HG03457 (cell line): ENCODE measurements around the gene USP5.
A peak's percentile ranks its signal among the peaks of the same experiment; 100 is the strongest.

Source experiments
- ATAC-seq: cut with Tn5 transposase; IDR thresholded peaks from one replicate; pipeline ENCODE4 v1.9.1; 2021; ENCODE audit warnings: moderate number of reproducible peaks; ENCODE audit not compliant: unreplicated experiment

Gene USP5

GRCh38 chr12:6851921-6852650 is at the start of gene USP5:
Gene USP5, plus strand, starts transcription at chr12:6852150. Its CDS starts 30 bp downstream, at chr12:6852180.
- peak; percentile 61 for ATAC-seq

GRCh38 chr12:6807170-6807569 is 44.8 kb upstream of the USP5 start:
- no peak for ATAC-seq

GRCh38 chr12:6809056-6809455 is 42.9 kb upstream of the USP5 start:
- no peak for ATAC-seq

- no peak for ATAC-seq
Observed at GRCh38 chr12:6810758-6811157, 41.2 kb upstream of the USP5 start.

GRCh38 chr12:6813363-6813762 is 38.6 kb upstream of the USP5 start:
- no peak for ATAC-seq

- no peak for ATAC-seq
Observed at GRCh38 chr12:6816598-6816997, 35.4 kb upstream of the USP5 start.

GRCh38 chr12:6817098-6817497 is 34.9 kb upstream of the USP5 start:
- ATAC-seq: no peak

- ATAC-seq: no peak
Observed at GRCh38 chr12:6817662-6818157, 34.2 kb upstream of the USP5 start.

GRCh38 chr12:6818222-6818621 is 33.7 kb upstream of the USP5 start:
- ATAC-seq: no peak

- ATAC-seq: no peak
Observed at GRCh38 chr12:6818645-6819044, 33.3 kb upstream of the USP5 start.

- ATAC-seq: no peak
Observed at GRCh38 chr12:6819106-6820030, 32.6 kb upstream of the USP5 start.

- no peak for ATAC-seq
Observed at GRCh38 chr12:6820166-6820565, 31.8 kb upstream of the USP5 start.

- ATAC-seq: no peak
Observed at GRCh38 chr12:6821591-6822425, 30.1 kb upstream of the USP5 start, which contains the start of gene GPR162. Gene GPR162, plus strand, starts transcription at chr12:6821821. Its CDS starts 2,078 bp downstream, at chr12:6823899.

- no peak for ATAC-seq
Observed at GRCh38 chr12:6822426-6823135, 29.4 kb upstream of the USP5 start.

GRCh38 chr12:6823182-6824084 is 28.5 kb upstream of the USP5 start:
- ATAC-seq: no peak

- ATAC-seq: no peak
Observed at GRCh38 chr12:6824085-6824775, 27.7 kb upstream of the USP5 start.

- ATAC-seq: no peak
Observed at GRCh38 chr12:6824901-6825381, 27.0 kb upstream of the USP5 start.

GRCh38 chr12:6825398-6826124 is 26.4 kb upstream of the USP5 start:
- ATAC-seq: no peak
